HUDEP-2 (cell line): ENCODE results near the gene GRIN3B.

Source experiments
- DNase-seq, 76 experiments: peaks; one replicate each; lab custom pipeline; 2025; ENCODE audit not compliant: unreplicated experiment in 76 of 76; lab: John Stamatoyannopoulos, UW

Gene GRIN3B

GRCh38 chr19:990746-991145 is 9.5 kb upstream of the GRIN3B start:
- DNase-seq, result no peak

GRCh38 chr19:991174-991931 is 8.9 kb upstream of the GRIN3B start:
- peak in 55 of 76 experiments; percentile 8 to 92 (median 73) for DNase-seq

GRCh38 chr19:991932-992669 is 8.1 kb upstream of the GRIN3B start:
- DNase-seq, result no peak

- DNase-seq, result no peak
Observed at GRCh38 chr19:992670-993055, 7.6 kb upstream of the GRIN3B start.

GRCh38 chr19:993361-993830 is 6.8 kb upstream of the GRIN3B start:
- no peak for DNase-seq

- peak in 1 of 76 experiments; percentile 9 for DNase-seq
Observed at GRCh38 chr19:993831-994393, 6.3 kb upstream of the GRIN3B start.

- no peak for DNase-seq
Observed at GRCh38 chr19:994516-994915, 5.7 kb upstream of the GRIN3B start.

GRCh38 chr19:995051-995827 is 5.0 kb upstream of the GRIN3B start:
- DNase-seq, result peak in 37 of 76 experiments; percentile 12 to 71 (median 43)

GRCh38 chr19:996051-996838 is 4.0 kb upstream of the GRIN3B start:
- peak in 32 of 76 experiments; percentile 11 to 55 (median 36) for DNase-seq

GRCh38 chr19:998064-998463 is 2.2 kb upstream of the GRIN3B start:
- DNase-seq, result peak in 1 of 76 experiments; percentile 14

GRCh38 chr19:999379-999719 is 870 bp upstream of the GRIN3B start:
- no peak for DNase-seq

- DNase-seq, result no peak
Observed at GRCh38 chr19:1000591-1001537, 645 bp downstream of the GRIN3B start.

GRCh38 chr19:1001538-1002166 is 1.4 kb downstream of the GRIN3B start:
- DNase-seq, result peak in 42 of 76 experiments; percentile 6 to 81 (median 46)

GRCh38 chr19:1002600-1002999 is 2.4 kb downstream of the GRIN3B start:
- no peak for DNase-seq

- no peak for DNase-seq
Observed at GRCh38 chr19:1003283-1003682, 3.1 kb downstream of the GRIN3B start.

GRCh38 chr19:1004204-1004802 is 4.1 kb downstream of the GRIN3B start:
- no peak for DNase-seq

- no peak for DNase-seq
Observed at GRCh38 chr19:1004803-1005664, 4.8 kb downstream of the GRIN3B start.
